Ishikawa (cell line): ENCODE data around the gene OLFML2B.

Experiments used
- CEBPB ChIP-seq: IDR thresholded peaks from 2 replicates; pipeline ENCODE4 v1.6.1; 2012
- CREB1 ChIP-seq: IDR thresholded peaks from 2 replicates; pipeline ENCODE4 v1.6.1; 2012; ENCODE audit warnings: low read depth
- EGR1 ChIP-seq: IDR thresholded peaks from 2 replicates; pipeline ENCODE4 v1.6.1; 2012
- EP300 ChIP-seq: IDR thresholded peaks from 2 replicates; pipeline ENCODE4 v1.6.1; 2012; ENCODE audit warnings: borderline replicate concordance
- FOXM1 ChIP-seq: IDR thresholded peaks from 2 replicates; pipeline ENCODE4 v1.6.1; 2012; ENCODE audit warnings: low read depth, borderline replicate concordance
- NFIC ChIP-seq: IDR thresholded peaks from 2 replicates; pipeline ENCODE4 v1.6.1; 2012
- RAD21 ChIP-seq: IDR thresholded peaks from 2 replicates; pipeline ENCODE4 v1.6.1; 2012; ENCODE audit warnings: low read depth
- REST ChIP-seq: IDR thresholded peaks from 2 replicates; pipeline ENCODE4 v1.6.1; 2012; ENCODE audit warnings: low read depth, mild to moderate bottlenecking
- TAF1 ChIP-seq: IDR thresholded peaks from 2 replicates; pipeline ENCODE4 v1.6.1; 2012; ENCODE audit warnings: low read depth, mild to moderate bottlenecking
- TCF12 ChIP-seq: IDR thresholded peaks from 2 replicates; pipeline ENCODE4 v1.6.1; 2012; ENCODE audit warnings: low read depth
- TEAD4 ChIP-seq: IDR thresholded peaks from 2 replicates; pipeline ENCODE4 v1.6.1; 2012
- USF1 ChIP-seq: IDR thresholded peaks from 2 replicates; pipeline ENCODE4 v1.6.1; 2012
- YY1 ChIP-seq: IDR thresholded peaks from 2 replicates; pipeline ENCODE4 v1.6.1; 2012; ENCODE audit warnings: low read depth
- ZBTB7A ChIP-seq: IDR thresholded peaks from 2 replicates; pipeline ENCODE4 v1.6.1; 2012; ENCODE audit warnings: low read depth
- TF ChIP-seq, protein P1 (sequence below): IDR thresholded peaks from 2 replicates; pipeline ENCODE4 v1.6.1; 2012

The OLFML2B gene

GRCh38 chr1:162000053-162000420 is 23.6 kb downstream of the OLFML2B start:
- TF ChIP-seq NFIC (no peak), FOXM1 (no peak), TEAD4 (no peak), CREB1 (no peak), EGR1 (no peak), ZBTB7A (no peak), TCF12 (no peak), YY1 (no peak), EP300 (no peak), RAD21 (no peak)
- TF ChIP-seq, protein P1, sequence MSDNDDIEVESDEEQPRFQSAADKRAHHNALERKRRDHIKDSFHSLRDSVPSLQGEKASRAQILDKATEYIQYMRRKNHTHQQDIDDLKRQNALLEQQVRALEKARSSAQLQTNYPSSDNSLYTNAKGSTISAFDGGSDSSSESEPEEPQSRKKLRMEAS = no peak

DNA sequence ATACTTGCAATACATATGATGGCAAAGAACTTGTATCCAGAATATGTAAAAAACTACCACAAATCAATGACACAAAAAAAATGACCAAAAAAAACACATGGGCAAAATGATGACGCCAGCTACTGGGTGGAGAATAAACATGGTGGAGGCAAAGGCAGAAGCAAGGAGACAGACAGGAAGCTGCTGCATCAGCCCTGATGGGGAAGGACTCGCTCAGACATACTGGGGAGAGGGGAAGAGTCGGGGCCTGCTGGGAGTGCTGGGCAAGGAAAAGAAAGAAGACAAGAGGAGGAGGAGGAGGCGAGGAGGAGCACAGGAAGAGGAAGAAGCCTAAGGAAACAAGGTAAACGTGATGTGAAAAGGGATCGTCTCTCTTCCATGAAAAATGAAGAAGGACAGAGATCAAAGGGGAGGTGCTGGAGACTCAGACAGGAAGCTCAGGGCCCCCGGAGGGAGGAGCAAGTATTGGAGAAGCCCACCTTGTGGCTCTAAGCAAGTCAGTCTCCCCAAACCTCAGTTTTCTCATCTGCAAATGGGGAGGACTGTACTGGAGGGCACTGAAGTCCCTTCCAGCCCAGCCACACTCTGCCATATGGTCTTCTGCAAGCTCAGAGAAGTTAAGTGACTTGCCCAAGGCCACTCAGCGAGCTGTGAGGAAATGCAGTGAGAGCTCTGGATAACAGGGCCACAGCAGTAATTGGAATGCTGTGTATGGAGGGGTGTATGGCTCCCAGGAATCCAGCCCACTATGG is 24.2 kb downstream of the OLFML2B start:
- TF ChIP-seq CREB1 = no peak
- no peak for TF ChIP-seq EP300
- TF ChIP-seq REST = no peak
- no peak for TF ChIP-seq NFIC

GRCh38 chr1:161998811-161999210 is 24.9 kb downstream of the OLFML2B start:
- TF ChIP-seq NFIC = no peak
- no peak for TF ChIP-seq TCF12
- no peak for TF ChIP-seq CREB1
- no peak for TF ChIP-seq FOXM1
- no peak for TF ChIP-seq TAF1
- no peak for TF ChIP-seq ZBTB7A
- TF ChIP-seq RAD21 = no peak
- no peak for TF ChIP-seq TEAD4
- no peak for TF ChIP-seq CEBPB
- TF ChIP-seq EGR1 = no peak
- TF ChIP-seq EP300 = no peak
- TF ChIP-seq, protein P1 = no peak
- no peak for TF ChIP-seq YY1
- TF ChIP-seq REST = no peak
- no peak for TF ChIP-seq USF1

- TF ChIP-seq CREB1 = no peak
- TF ChIP-seq FOXM1 = no peak
- no peak for TF ChIP-seq TCF12
- no peak for TF ChIP-seq YY1
- TF ChIP-seq NFIC = no peak
- TF ChIP-seq EGR1 = no peak
- TF ChIP-seq TEAD4 = no peak
- no peak for TF ChIP-seq REST
These were observed 26.5 kb downstream of the OLFML2B start for GRCh38 chr1:161997152-161997551.

DNA sequence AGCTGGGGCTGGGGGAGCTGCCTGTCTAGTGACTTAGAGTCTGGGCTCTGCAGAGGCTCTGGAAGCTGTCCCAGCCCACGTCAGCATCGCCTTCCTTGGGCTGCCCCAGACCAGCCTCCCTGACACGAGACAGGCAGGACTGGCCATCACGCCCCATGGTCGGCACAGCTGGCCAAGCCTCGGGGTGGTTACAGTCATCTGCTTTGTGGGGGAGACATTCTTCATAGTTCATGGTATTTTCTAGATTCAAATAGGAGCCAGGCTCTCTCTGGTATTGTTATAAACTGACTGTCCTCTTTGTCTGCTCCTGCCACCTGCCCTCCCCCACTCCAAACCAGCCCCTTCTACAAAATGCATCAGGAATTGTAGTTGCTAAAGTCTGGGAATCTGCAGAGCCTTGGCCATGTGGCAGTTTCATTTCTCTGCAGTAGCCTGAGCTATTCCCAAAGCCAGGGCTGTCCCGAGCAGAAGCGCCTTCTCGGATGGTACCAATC is 29.4 kb downstream of the OLFML2B start:
- no peak for TF ChIP-seq TCF12
- no peak for TF ChIP-seq TAF1
- no peak for TF ChIP-seq REST
- no peak for TF ChIP-seq CREB1
- no peak for TF ChIP-seq EGR1
- no peak for TF ChIP-seq FOXM1
- no peak for TF ChIP-seq ZBTB7A
- no peak for TF ChIP-seq TEAD4
- no peak for TF ChIP-seq RAD21
- TF ChIP-seq CEBPB = no peak
- TF ChIP-seq, protein P1 = no peak
- TF ChIP-seq USF1 = no peak
